OCI-LY1 (cell line): Measurements from ENCODE around the gene POLR3H.

ENCODE experiments used
- H2AFZ ChIP-seq: fragments of 200-600 bp; sonication (generic), shearing (Covaris generic); 2 replicates; pipeline ENCODE4 v1.6.0; 2014; ENCODE audit warnings: antibody characterized with exemption, mild to moderate bottlenecking, low read length
- H3F3A ChIP-seq: fragments of 200-600 bp; sonication (generic), shearing (Covaris generic); 2 replicates; pipeline ENCODE4 v1.6.0; 2014; ENCODE audit warnings: mild to moderate bottlenecking, antibody characterized with exemption, low read length, moderate library complexity; ENCODE audit not compliant: insufficient read depth
- H3K27ac ChIP-seq: fragments of 200-600 bp; sonication (generic); 2 replicates; pipeline ENCODE4 v1.5.1; 2014; ENCODE audit warnings: low read length, mixed run types, mild to moderate bottlenecking, low read depth; ENCODE audit not compliant: poor library complexity, severe bottlenecking
- H3K27me3 ChIP-seq: fragments of 200-600 bp; sonication (generic); 2 replicates; pipeline ENCODE4 v1.6.0; 2014; ENCODE audit warnings: antibody characterized with exemption, mild to moderate bottlenecking, low read length, moderate library complexity; ENCODE audit not compliant: insufficient read depth
- H3K36me3 ChIP-seq: fragments of 200-600 bp; sonication (generic); 2 replicates; pipeline ENCODE4 v1.6.1; 2014; ENCODE audit warnings: mild to moderate bottlenecking, antibody characterized with exemption, low read length, moderate library complexity, mixed read lengths; ENCODE audit not compliant: insufficient read depth
- H3K4me1 ChIP-seq: fragments of 200-600 bp; sonication (generic); 2 replicates; pipeline ENCODE4 v1.5.1; 2014; ENCODE audit warnings: mild to moderate bottlenecking, low read length, moderate library complexity; ENCODE audit not compliant: insufficient read depth, severe bottlenecking
- H3K4me2 ChIP-seq: fragments of 200-600 bp; sonication (generic), shearing (Covaris generic); 2 replicates; pipeline ENCODE4 v1.6.1; 2014; ENCODE audit warnings: low read length
- H3K4me3 ChIP-seq: fragments of 200-600 bp; sonication (generic); 2 replicates; pipeline ENCODE4 v1.5.1; 2014; ENCODE audit warnings: low read length, low read depth, mild to moderate bottlenecking, mixed read lengths; ENCODE audit not compliant: poor library complexity, severe bottlenecking
- H3K79me2 ChIP-seq: fragments of 200-600 bp; shearing (Covaris generic); 2 replicates; pipeline ENCODE4 v1.6.1; 2016; ENCODE audit warnings: mixed run types, low read length, mixed read lengths; ENCODE audit not compliant: insufficient read depth
- H3K9ac ChIP-seq: fragments of 200-600 bp; sonication (generic), shearing (Covaris generic); 2 replicates; pipeline ENCODE4 v1.6.1; 2014; ENCODE audit warnings: mild to moderate bottlenecking, low read length, mixed read lengths
- H3K9me2 ChIP-seq: fragments of 200-600 bp; sonication (generic), shearing (Covaris generic); 2 replicates; pipeline ENCODE4 v1.6.1; 2014; ENCODE audit warnings: low read depth, mild to moderate bottlenecking, low read length, mixed read lengths
- H3K9me3 ChIP-seq: fragments of 200-600 bp; shearing (Covaris generic); 2 replicates; pipeline ENCODE4 v1.6.1; 2014; ENCODE audit warnings: low read length, mixed read lengths
- H4K20me1 ChIP-seq: fragments of 200-600 bp; sonication (generic), shearing (Covaris generic); 2 replicates; pipeline ENCODE4 v1.6.0; 2016; ENCODE audit warnings: mild to moderate bottlenecking, low read length; ENCODE audit not compliant: insufficient read depth
- CTCF ChIP-seq: fragments of 200-600 bp; sonication (generic), shearing (Covaris generic); IDR thresholded peaks from 2 replicates; pipeline ENCODE4 v1.5.1; 2017; ENCODE audit warnings: mild to moderate bottlenecking, antibody characterized with exemption, low read length, moderate library complexity, mixed read lengths
- EZH2 ChIP-seq: fragments of 200-600 bp; sonication (generic), shearing (Covaris generic); IDR thresholded peaks from 2 replicates; pipeline ENCODE4 v1.8.0; 2017; ENCODE audit warnings: borderline replicate concordance, mixed run types, mild to moderate bottlenecking, antibody characterized with exemption, low read length, moderate library complexity, mixed read lengths

POLR3H gene

GRCh38 chr22:41513391-41513790 lies 30.9 kb downstream of the POLR3H start:
- no peaks in the 10 kb centered on the region for H3K27me3 ChIP-seq
- no peak overlapping the region for H3K9ac ChIP-seq
- H3K4me2 ChIP-seq, result no peak overlapping the region
- no peak overlapping the region for H3K27ac ChIP-seq
- H3K4me3 ChIP-seq, result no peak overlapping the region
- no peaks in the 10 kb centered on the region for H3K4me1 ChIP-seq
- H4K20me1 ChIP-seq, result no peaks in the 10 kb centered on the region
- no peak for TF ChIP-seq CTCF
- TF ChIP-seq EZH2, result no peak
- H3K9me2 ChIP-seq, result no peaks in the 10 kb centered on the region
- H3K9me3 ChIP-seq, result no peaks in the 10 kb centered on the region
- no peaks in the 10 kb centered on the region for H3F3A ChIP-seq
- no peak overlapping the region for H2AFZ ChIP-seq
- H3K79me2 ChIP-seq, result no peaks in the 10 kb centered on the region
- peaks cover 85% of the 10 kb centered on the region for H3K36me3 ChIP-seq

DNA sequence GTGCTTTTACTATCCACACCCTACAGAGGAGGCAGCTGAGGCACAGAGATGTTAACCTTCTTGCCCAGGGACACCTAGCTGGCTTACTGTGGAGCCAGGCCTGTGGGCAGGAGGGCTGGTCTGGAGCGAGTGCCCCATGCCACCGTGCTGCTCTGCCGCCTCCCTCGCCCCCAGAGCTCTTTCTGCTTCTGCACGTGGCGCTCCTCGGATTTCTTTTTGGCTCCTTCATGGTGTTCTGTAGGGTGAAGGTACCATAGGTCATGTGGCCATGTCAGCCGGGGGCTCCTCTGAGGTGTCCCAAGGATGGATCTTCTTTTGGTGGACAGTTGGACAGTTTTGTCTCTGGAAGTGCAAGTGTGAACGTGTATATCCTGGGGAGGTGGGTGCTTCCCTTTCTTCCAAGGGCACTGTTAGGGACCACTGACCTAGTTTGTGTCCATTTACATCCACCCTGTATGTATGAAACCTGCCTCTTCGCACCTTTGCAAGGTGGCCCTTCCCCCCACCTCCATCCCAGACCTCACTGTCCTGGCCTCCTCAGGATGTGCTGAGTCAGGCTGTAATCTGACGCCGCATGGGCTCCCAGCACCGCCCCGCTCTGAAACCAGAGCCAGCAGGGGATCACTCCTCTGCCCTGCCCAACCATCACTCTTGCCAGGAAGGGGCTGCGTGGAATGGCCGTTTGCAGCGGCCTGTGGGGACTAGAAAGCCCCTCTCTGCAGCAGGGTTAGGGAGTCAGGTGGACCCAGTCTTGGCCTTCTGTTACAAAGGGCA lies 31.7 kb downstream of the POLR3H start:
- Histone ChIP-seq H3K9ac (no peak overlapping the region), H3K27me3 (no peaks in the 10 kb centered on the region), H3K36me3 (peaks cover 87% of the 10 kb centered on the region), H2AFZ (no peak overlapping the region), H3K4me3 (no peak overlapping the region), H3K27ac (no peak overlapping the region), H3K79me2 (no peaks in the 10 kb centered on the region), H3K4me2 (no peak overlapping the region), H4K20me1 (no peaks in the 10 kb centered on the region), H3K4me1 (no peaks in the 10 kb centered on the region), H3F3A (no peaks in the 10 kb centered on the region), H3K9me3 (no peaks in the 10 kb centered on the region), H3K9me2 (no peaks in the 10 kb centered on the region)
- no peak for TF ChIP-seq CTCF
- TF ChIP-seq EZH2, result no peak

- Histone ChIP-seq H3K9ac (no peak overlapping the region), H3K36me3 (peaks cover 84% of the 10 kb centered on the region), H3K9me2 (no peaks in the 10 kb centered on the region), H3K4me2 (no peak overlapping the region), H4K20me1 (no peaks in the 10 kb centered on the region), H3K79me2 (no peaks in the 10 kb centered on the region), H3K27me3 (no peaks in the 10 kb centered on the region), H3K9me3 (no peaks in the 10 kb centered on the region), H2AFZ (no peak overlapping the region), H3K4me1 (no peaks in the 10 kb centered on the region), H3K27ac (no peak overlapping the region), H3F3A (no peaks in the 10 kb centered on the region), H3K4me3 (no peak overlapping the region)
- TF ChIP-seq EZH2, result no peak
- TF ChIP-seq CTCF, result no peak
These were observed 32.7 kb downstream of the POLR3H start for GRCh38 chr22:41511521-41511968.
